RWPE2 (cell line): ENCODE data around the gene TPT1.

Experiments
- ATAC-seq: fragments of 200-7000 bp; cut with Tn5 transposase; 3 replicates; pipeline ENCODE4 v1.9.1; 2021; ENCODE audit warnings: low read depth
- DNase-seq: peaks from one replicate; pipeline ENCODE4 v3.0.0-alpha.2; 2020; ENCODE audit warnings: low spot score
- H3K27ac ChIP-seq: fragments of 450-650 bp; 2 replicates; pipeline ENCODE4 v1.5.1; 2017; ENCODE audit warnings: mild to moderate bottlenecking; ENCODE audit not compliant: poor library complexity, severe bottlenecking
- H3K27me3 ChIP-seq: fragments of 250-450 bp; sonication (Bioruptor Pico); 2 replicates; pipeline ENCODE4 v1.5.1; 2021; ENCODE audit warnings: mild to moderate bottlenecking, moderate library complexity; ENCODE audit not compliant: insufficient read depth, poor library complexity, severe bottlenecking
- H3K36me3 ChIP-seq: fragments of 250-450 bp; sonication (Bioruptor Pico); 2 replicates; pipeline ENCODE4 v1.5.1; 2020; ENCODE audit warnings: low read depth, mild to moderate bottlenecking, moderate library complexity
- H3K4me1 ChIP-seq: fragments of 250-450 bp; sonication (Bioruptor Pico); 2 replicates; pipeline ENCODE4 v1.5.1; 2021; ENCODE audit warnings: mild to moderate bottlenecking, moderate library complexity; ENCODE audit not compliant: insufficient read depth, poor library complexity, severe bottlenecking
- H3K4me3 ChIP-seq: fragments of 250-450 bp; sonication (Bioruptor Pico); 2 replicates; pipeline ENCODE4 v1.5.1; 2021; ENCODE audit warnings: mild to moderate bottlenecking, moderate library complexity; ENCODE audit not compliant: severe bottlenecking
- H3K9me3 ChIP-seq: fragments of 250-450 bp; sonication (Bioruptor Pico); 2 replicates; pipeline ENCODE4 v1.5.1; 2021; ENCODE audit warnings: mild to moderate bottlenecking, moderate library complexity; ENCODE audit not compliant: severe bottlenecking
- TF ChIP-seq, protein P1 (sequence below): fragments of 450-650 bp; IDR thresholded peaks from one replicate; pipeline ENCODE4 v1.5.1; 2017; ENCODE audit warnings: mild to moderate bottlenecking, moderate library complexity; ENCODE audit not compliant: poor library complexity, severe bottlenecking

The TPT1 gene

DNA sequence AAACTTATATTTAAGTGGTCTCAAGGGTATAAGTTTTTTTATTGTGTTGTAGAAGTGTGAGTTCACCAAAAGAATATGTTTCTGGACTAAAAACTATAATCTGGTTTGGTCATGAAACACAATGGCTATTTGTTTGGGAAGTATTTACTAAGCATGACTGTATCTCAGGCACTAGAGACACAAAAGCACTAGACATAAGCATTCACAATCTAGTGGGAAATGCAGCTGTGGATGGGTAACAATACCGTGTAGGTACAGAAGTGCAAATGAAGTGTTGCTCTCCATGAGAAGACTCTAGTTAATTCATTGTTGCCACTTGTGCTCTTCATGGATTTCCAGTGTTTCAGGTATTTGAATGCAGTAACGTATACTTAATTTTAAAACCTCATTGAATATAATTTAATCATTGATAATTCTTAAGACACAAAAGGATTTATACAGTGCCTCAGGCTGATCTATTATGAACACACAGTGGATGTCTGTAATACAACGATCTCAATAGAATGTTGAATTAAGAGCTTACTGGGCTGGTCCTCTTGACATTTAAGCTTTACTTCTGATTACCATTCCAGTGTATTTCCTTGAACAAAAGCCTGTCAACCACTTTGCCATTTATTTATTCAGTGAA lies 50.9 kb downstream of the TPT1 start:
- H3K27me3 ChIP-seq: no peaks in the 10 kb centered on the region
- H3K9me3 ChIP-seq: no peaks in the 10 kb centered on the region
- DNase-seq (no peak), ATAC-seq (no peak)
- TF ChIP-seq, protein P1, sequence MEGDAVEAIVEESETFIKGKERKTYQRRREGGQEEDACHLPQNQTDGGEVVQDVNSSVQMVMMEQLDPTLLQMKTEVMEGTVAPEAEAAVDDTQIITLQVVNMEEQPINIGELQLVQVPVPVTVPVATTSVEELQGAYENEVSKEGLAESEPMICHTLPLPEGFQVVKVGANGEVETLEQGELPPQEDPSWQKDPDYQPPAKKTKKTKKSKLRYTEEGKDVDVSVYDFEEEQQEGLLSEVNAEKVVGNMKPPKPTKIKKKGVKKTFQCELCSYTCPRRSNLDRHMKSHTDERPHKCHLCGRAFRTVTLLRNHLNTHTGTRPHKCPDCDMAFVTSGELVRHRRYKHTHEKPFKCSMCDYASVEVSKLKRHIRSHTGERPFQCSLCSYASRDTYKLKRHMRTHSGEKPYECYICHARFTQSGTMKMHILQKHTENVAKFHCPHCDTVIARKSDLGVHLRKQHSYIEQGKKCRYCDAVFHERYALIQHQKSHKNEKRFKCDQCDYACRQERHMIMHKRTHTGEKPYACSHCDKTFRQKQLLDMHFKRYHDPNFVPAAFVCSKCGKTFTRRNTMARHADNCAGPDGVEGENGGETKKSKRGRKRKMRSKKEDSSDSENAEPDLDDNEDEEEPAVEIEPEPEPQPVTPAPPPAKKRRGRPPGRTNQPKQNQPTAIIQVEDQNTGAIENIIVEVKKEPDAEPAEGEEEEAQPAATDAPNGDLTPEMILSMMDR: no peak
- peaks cover 20% of the 10 kb centered on the region for H3K36me3 ChIP-seq
- H3K4me3 ChIP-seq: no peak overlapping the region
- H3K27ac ChIP-seq: no peak overlapping the region
- peaks cover 8% of the 10 kb centered on the region for H3K4me1 ChIP-seq
